Renal pelvis (tissue), 4 donors: Measurements from ENCODE around the gene MYL7. TPM values are rescaled to one million over a fixed set of nuclear protein-coding genes. Genes with fewer than 3 reads are reported as not detected.

ENCODE experiments used
- DNase-seq: peaks from one replicate; pipeline ENCODE4 v3.0.0-alpha.2; 2013
- polyA plus RNA-seq, 3 donors: library from polyadenylated mRNA; unstranded; fragments of 120-200 nt; gene quantifications; one replicate each; pipeline ENCODE4 v1.2.1, GENCODE V29; 2013; ENCODE audit not compliant: insufficient read length in 3 of 3

Gene MYL7
- polyA plus RNA-seq, 3 donors, result 0.64 to 1.1 (median 0.68) TPM

DNA sequence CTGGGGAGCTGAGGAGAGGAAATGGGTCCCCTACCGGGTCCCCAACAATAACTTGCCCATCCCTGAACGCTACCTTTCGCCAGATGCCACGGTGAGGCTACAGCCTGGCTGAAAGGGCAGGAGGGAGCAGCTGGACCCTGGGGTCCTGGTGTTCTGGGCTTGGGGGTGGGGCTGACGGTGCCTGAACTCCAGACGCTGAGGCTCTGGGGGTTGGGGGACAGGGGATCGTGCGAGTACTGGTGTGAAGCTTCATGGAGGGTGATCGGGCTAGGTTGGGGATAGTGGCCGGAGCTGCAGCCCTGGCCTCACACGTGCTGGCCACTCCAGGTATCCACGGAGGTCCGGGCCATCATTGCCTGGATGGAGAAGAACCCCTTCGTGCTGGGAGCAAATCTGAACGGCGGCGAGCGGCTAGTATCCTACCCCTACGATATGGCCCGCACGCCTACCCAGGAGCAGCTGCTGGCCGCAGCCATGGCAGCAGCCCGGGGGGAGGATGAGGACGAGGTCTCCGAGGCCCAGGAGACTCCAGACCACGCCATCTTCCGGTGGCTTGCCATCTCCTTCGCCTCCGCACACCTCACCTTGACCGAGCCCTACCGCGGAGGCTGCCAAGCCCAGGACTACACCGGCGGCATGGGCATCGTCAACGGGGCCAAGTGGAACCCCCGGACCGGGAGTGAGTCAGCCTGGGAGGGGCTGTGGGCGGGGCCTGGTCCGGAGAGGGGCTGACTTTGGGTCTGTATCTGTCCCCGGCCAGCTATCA is 28.7 kb downstream of the MYL7 start:
- DNase-seq, result no peak

DNA sequence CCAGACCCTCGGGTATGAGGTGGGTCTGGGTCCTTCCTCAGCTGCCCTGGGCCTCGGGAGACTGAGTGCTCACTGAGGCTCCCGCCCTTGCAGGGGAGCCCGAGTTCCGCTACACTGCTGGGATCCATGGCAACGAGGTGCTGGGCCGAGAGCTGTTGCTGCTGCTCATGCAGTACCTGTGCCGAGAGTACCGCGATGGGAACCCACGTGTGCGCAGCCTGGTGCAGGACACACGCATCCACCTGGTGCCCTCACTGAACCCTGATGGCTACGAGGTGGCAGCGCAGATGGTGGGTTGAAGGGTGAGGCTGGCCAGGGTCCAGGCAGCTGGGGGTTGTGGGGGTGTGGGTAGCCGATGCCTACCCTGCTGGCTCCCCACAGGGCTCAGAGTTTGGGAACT is 29.4 kb downstream of the MYL7 start:
- no peak for DNase-seq

DNA sequence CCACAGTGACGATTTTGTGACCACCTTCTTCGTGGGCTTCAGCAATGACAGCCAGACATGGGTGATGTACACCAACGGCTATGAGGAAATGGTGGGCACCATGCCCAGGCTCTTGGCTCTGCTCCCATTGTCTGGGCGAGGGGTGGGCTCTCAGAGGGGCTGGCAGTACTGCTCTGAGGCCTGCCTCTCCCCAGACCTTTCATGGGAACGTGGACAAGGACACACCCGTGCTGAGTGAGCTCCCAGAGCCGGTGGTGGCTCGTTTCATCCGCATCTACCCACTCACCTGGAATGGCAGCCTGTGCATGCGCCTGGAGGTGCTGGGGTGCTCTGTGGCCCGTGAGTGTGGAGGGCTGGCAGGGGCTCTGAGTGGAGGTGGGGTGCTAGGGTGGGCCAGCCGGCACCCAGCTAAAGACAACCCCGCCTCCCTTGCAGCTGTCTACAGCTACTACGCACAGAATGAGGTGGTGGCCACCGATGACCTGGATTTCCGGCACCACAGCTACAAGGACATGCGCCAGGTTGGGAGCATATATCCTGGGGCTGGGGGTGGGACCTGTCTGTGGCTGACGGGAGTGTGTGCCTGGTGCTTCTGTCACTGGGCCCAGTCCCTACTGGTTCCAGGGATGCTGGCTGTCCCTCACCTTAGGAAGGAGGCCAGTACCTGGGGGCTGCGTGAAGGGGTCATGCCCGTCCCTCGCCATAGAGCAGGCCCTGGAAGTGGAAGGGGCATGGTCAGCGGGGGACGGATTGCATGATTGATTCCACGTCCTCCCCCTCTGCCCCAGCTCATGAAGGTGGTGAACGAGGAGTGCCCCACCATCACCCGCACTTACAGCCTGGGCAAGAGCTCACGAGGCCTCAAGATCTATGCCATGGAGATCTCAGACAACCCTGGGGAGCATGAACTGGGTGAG is 30.2 kb downstream of the MYL7 start:
- DNase-seq, result no peak

DNA sequence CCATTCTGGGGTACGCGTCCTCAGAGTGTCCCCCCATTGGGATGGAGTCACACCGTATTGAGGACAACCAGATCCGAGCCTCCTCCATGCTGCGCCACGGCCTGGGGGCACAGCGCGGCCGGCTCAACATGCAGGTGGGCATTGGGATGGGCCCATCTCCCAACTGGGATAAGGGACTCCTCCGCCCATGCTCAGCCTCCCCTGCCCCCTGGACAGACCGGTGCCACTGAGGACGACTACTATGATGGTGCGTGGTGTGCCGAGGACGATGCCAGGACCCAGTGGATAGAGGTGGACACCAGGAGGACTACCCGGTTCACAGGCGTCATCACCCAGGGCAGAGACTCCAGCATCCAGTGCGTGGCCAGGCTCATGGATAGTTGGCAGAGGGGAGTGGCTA is 31.1 kb downstream of the MYL7 start:
- DNase-seq, result no peak

DNA sequence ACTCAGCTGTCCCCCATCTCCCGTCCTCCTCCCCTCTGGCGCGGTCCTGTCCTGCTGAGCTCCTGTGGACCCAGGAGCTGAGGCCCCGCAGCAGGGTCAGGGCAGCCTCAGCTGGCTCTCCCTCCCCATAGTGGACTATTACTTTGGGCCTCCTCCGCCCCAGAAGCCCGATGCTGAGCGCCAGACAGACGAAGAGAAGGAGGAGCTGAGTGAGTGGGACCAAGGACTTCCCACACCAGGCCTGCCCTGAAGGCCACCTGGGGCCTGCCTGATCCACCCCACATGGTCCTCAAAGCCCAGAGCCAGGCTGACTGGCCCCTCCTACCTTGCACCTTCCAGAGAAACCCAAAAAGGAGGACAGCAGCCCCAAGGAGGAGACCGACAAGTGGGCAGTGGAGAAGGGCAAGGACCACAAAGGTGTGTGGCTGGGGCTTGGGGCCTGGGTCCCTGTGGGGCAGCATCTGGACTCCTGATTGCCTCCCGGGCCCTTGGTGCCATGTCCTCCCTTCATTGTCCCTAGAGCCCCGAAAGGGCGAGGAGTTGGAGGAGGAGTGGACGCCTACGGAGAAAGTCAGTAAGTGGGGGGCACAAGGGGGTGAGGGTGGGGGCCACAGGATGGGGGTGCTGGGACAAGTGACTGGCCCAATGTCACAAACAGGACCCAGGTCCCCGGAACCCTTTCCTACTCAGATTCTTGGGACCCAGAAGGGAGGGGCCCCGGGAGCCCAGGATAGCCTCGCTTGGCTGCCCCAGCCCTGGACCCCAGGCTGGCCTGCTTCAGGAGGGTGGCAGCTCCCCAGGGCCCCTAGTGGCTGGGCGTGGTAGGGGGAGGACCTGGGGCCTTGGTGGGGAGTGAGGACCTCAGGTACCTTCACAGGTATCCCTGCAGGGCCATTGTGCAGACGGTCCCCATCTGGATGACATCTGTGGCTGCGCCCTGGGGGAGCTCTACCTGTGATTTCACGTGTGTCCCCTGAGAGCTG is 32.1 kb downstream of the MYL7 start:
- no peak for DNase-seq

DNA sequence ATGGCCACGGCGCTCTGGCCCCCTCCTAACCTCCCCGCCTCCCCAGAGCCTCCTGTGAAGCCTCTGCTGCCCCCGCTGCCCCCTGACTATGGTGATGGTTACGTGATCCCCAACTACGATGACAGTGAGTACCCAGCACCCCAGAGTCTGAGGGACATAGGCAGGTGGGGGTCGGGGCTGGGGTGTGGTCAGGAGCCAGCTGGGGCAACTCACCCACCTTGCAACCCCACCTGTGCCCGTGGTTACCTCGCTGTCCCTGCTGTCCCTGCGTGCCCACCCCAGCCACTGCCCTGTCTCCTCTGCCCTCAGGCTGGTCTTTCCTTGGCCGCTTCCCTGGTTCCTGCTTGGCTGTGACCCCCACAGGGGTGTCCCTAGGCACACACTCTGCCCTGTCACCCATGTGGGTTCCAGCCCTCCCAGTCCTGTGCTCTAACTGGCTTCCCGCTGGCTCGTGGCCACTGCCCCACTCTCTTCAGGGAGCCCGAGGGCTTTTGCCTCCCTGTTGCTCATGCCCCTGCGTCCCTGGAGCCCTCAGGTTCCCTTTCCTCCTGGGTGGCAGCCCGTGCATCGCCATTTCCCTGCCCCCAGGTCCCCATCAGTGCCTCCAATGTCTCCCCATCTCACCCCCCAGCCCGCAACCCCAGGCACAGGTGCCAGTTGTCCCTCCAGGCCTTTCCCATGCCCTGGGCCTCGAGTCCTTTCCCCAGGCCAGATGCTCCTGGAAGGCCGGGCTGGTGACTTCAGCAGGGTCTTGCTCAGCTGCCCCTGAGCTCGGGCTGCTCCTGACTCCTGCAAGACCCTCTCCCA is 33.0 kb downstream of the MYL7 start:
- no peak for DNase-seq

DNA sequence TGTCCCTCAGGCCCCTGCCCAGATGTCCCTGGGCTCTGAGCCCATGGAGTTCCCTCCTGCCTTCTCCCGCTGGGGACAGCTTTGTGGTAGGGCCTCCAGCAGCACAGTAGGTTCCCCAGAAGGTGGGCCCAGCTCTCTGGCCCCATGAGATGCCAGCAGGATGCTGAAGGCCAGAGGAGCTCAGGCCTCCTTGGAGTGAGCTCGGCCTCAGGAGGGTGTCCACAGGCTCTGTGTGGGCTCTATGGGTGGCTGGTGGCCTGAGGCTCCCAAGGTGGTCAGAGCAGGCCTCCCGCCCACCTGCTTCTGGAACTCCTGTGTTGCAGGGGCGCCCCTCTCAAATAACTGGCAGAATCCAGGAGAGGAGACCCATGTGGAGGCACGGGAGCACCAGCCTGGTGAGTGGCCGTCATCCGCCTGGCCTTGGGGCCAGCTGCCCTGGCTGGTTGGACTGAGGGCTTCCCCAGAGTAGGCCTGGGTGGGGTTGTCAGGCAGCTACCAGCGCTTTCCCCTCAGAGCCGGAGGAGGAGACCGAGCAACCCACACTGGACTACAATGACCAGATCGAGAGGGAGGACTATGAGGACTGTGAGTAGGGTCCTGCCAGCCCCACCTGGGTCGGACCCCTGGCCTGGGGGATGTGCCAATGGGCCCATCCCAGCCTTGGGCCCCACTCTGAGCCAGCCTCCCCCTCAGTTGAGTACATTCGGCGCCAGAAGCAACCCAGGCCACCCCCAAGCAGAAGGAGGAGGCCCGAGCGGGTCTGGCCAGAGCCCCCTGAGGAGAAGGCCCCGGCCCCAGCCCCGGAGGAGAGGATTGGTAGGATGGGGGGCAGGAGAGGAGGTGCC is 33.8 kb downstream of the MYL7 start:
- DNase-seq, result no peak

DNA sequence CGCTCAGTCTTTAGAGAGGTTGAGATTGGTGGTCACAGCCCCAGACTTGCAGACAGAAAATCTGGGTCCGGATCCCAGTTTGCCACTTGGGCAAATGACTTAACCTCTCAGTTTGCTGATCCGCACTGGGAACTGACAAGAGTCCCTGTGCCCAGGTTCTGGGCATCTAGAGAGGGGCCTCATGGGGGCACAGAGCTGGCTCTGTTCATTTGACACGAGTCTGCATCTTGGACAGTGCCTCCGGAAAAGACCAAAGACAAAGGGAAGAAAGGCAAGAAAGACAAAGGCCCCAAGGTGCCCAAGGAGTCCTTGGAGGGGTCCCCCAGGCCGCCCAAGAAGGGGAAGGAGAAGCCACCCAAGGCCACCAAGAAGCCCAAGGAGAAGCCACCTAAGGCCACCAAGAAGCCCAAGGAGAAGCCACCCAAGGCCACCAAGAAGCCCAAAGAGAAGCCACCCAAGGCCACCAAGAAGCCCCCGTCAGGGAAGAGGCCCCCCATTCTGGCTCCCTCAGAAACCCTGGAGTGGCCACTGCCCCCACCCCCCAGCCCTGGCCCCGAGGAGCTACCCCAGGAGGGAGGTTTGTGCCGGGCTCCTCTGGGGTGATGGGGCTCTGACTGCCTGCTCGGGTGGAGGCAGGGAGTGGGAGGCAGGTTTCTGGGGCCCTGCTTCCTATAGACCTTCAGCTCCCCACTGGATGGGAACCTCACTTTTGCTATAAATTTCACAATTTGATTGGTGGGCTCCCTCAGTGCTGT is 34.6 kb downstream of the MYL7 start:
- no peak for DNase-seq

DNA sequence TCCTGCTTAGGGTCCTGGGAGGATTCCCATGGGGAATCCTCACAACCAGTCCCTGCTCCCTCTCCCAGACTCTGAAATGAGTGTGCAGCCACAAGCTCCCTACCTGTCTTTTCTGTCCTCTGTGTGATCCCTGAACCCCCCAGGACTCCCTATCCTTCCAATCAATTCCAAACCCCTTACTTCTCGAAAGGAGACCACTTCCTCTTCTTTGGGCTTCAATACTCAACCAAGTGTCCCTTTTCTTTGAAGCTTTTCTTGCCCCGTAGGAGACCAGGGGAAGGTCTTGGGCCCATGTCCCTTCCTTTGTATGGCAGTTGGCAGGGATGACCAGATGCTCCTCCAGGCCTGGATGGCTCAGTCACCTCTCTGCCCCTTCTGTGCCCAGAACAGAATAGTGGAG is 35.3 kb downstream of the MYL7 start:
- DNase-seq, result no peak

DNA sequence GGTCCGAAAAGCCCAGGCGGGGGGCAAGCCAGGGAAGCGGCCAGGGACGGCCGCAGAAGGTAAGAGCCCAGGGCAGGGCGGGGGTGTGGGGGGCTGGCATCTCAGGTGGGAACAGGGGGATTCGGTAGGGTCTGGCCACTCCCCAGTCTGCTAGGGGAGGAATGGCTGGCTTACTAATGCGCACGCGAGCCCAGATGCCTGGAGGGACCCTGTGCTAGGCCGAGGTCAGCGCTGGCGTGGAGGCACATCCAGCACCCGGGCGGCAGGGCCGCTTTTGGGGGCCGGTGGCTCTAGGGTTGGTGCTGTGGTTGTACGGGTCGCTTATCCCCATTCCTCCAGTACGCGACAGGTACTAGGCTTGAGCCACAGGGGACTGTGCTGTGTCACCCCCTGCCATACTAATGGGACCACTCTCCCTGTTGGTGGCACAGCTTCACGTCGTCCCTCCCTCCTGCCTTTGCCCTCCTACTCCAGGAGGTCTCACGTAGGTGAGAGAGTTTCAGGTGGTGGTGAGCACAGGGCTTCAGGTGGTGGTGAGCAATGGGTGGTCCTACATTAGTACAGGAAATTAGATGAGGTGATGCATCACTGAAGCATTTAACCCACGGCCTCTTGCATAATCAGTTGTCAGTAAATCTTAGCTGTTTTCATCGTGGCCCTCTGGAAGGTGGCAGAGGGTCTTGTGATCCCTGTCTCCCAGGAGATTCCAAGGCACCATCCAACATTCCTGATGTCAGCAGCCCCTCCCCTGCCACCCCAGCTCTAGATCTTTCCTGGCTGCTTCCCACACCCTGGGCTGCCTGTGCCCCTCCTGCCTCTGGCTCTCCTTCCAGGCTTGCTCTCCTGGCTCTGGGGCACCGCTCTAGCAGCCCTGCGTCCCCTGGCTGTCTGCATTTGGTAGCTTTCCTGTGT is 36.0 kb downstream of the MYL7 start:
- no peak for DNase-seq

DNA sequence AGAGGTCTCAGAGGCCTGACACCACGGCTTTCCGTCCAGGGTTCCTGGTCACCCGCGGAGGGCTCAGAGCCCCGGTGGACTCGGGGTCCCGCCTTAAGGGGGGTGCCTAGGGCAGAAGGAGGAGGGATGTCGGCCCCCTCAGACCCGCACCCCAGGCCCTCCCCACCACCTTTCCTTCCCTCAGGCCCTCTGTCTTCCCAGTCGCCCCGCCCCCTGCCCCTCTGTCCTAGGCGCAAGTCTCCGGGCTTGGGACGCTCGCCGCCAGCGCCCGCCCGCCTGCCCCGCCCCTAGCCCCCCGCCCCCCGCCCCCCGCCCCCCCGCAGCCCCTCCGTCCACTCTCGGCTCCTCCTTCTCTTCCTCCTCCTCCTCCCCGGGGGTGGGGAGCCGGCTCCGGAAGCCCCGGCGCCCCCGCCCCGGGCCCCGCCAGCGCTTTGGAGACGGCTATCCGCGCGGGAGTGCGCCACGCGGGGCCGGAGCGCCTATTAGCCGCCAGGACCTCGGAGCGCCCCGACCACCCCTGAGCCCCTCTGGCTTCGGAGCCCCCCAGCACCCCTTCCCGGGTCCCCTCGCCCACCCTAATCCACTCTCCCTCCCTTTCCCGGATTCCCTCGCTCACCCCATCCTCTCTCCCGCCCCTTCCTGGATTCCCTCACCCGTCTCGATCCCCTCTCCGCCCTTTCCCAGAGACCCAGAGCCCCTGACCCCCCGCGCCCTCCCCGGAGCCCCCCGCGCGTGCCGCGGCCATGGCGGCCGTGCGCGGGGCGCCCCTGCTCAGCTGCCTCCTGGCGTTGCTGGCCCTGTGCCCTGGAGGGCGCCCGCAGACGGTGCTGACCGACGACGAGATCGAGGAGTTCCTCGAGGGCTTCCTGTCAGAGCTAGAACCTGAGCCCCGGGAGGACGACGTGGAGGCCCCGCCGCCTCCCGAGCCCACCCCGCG is 36.9 kb downstream of the MYL7 start, which contains the start of gene AEBP1:
Gene AEBP1, plus strand, starts transcription at position 423 of the 937 bp plus-strand sequence. Its CDS starts 321 bp downstream, at position 744.
- DNase-seq, result peak; percentile 50

DNA sequence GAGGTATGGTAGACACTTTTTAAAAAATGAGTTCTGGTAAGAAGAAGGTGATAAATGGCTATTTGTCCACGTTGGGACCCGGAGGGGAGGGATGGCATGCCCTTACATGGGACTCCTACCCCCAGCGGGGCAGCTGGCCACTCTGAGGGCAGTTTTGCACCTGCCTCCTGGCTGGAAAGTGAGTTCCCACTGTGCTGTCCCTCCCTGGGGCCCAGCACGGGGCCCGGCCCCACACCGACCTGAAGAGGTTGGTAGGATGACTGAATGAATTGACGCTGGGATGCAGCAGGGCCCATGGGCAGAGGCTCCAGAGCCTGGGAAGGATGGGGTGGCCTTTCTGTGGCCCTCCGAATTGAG is 37.6 kb downstream of the MYL7 start:
- DNase-seq, result no peak

DNA sequence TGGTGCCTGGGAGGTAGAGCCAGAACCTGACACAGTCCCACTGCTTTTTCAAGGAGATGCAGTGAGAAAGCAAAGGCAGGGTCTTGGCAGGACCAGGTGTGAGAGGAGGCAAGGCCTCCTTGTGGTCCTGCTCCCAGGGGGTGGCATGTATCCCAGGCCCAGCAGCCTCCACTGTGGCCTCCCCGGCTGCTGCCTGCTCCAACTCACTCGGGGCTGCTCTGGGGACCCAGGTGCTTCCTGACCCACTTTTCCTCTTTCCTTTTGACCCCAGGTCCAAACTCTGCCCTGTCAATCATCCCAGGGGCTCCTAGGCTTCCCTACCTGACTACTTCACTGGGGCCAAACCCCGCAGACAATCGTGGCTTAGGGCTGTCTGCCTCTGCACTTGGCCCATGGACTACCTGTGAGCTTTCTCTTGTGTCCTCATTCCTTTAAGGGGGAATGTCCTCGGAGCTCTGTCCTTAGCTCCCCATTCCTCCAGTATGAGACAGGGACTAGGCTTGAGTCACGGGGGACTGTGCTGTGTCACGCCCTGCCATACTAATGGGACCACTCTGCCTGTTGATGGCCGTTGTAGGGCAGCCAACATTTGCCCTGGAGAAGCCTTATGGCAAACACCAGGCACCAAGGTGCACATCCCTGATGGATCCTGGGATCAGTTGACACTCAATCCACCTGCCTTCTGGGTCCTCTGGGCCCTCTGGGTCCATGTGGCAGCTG is 38.1 kb downstream of the MYL7 start:
- no peak for DNase-seq

DNA sequence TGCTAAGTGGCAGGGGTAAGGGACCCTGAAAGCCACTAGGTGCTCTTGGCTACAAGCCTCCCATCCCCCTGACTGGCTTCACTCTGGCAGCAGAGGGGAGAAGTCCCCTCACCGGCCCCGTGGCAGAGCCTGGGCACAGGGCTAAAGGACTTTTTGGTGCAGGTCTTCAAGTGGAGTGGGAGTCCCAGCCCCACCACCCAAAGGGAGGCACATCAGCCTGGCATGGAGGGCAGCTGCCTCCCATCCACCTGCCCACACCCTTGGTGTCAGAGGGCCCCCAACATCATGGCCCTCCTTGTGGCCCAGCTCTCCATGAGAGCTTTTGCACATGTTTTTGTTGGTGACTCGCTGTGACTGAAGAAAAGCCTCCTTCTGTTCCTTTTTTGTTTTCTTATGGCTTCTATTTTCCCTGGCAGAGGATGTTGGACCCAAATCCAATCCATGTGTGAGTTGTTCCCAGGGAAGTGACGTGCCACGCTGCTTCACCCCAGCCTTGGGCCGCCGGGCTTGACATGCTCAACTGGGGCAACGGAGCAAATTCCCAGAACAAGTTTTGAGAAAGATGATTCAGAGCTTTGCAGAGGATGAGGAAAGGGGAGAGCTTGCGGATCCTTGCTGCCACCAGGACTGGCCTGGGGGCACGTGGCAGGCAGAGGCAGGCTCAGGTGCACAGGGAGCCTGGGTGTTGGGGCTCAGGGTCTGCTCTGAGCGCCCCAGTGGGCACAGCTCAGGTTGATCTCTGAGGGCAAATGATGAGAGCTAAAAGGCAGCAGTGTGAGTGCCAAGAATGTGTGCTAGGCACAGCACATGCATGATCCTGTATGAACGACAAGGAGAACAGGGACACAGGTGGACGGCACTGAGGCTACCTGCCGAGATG is 38.9 kb downstream of the MYL7 start:
- no peak for DNase-seq

DNA sequence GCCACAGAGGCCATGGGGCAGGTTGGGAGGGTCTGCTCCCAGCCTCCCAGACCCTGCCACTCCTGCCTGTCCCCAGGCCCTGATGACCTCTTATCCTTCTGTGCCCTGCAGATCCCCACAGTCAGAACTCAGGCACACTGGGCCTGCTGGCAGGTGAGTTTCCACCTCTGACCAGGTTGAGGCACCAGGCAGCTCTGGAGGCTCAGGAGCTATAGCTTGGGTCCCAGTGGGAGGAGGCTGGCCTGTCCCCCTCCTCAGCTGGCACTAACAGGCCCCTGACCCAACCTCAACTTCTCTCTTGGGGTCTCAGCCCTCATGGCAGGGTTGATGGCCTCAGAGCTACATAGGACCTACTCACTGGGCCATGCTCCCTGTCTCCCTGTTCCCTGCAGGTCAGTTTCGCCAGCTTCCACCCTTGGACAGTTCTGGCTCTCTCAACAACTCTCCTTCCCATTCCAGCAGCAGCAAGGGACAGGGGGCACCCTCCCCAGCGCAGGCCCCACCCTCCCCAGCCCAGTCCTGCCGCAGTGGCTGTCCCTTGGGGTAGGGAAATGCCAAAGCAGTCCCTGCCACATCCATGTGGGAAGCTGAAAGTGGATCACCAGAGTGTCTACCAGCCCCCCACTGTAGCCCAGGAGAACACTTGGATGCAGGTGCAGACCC is 39.7 kb downstream of the MYL7 start:
- DNase-seq, result no peak
